ENCODE data around the gene GBX1.

DNA sequence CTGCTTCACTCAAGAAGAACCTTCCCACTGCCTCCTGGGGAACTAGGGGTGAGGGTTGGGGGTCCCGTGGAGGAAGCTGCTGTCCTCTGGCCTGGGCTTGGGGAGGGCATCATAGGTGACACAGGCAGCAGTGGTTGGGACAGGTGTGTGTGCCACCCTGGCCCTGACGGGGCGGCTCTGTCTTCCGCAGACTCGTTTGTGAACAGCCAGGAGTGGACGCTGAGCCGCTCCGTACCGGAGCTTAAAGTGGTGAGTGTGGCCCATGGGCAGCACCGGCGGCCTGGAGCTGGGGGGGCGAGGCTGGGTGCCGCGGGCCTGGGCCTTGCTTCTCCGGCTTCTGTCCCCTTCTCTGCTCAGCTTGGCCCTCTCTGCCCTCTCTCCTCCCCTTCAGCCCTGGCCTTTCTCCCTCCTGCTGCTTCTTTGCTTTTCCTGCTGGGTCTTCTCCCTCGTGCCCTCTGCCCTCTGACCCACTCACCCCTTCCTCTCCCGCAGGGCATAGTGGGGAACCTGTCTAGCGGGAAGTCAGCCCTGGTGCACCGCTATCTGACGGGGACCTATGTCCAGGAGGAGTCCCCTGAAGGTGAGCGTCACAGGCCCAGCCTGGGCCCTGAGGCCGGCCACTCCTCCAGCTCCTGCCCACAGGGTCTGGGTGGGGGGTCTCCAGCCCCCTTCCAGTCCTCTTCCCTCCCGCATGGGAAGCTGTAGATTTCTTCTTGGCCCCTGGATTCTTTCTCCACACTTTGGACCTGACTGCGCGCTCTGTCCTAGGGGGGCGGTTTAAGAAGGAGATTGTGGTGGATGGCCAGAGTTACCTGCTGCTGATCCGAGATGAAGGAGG, 50.7 kb downstream of the GBX1 start:
- TF ChIP-seq, protein P1, sequence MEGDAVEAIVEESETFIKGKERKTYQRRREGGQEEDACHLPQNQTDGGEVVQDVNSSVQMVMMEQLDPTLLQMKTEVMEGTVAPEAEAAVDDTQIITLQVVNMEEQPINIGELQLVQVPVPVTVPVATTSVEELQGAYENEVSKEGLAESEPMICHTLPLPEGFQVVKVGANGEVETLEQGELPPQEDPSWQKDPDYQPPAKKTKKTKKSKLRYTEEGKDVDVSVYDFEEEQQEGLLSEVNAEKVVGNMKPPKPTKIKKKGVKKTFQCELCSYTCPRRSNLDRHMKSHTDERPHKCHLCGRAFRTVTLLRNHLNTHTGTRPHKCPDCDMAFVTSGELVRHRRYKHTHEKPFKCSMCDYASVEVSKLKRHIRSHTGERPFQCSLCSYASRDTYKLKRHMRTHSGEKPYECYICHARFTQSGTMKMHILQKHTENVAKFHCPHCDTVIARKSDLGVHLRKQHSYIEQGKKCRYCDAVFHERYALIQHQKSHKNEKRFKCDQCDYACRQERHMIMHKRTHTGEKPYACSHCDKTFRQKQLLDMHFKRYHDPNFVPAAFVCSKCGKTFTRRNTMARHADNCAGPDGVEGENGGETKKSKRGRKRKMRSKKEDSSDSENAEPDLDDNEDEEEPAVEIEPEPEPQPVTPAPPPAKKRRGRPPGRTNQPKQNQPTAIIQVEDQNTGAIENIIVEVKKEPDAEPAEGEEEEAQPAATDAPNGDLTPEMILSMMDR (conservative IDR thresholded peaks at IDR 0.05; ENCODE audit: low read length): no peak
- no peak for TF ChIP-seq EZH2phosphoT487 (IDR thresholded peaks at IDR 0.05; ENCODE audit: borderline replicate concordance, low read depth, low read length)

Measured in OCI-LY7 (cell line).